Adrenal gland (tissue), 12 donors: ENCODE data around the gene PHC3. TPM values are rescaled to one million over a fixed set of nuclear protein-coding genes. Genes with fewer than 3 reads are reported as not detected.

Source experiments
- DNase-seq, 7 donors: peaks; one replicate each; pipeline ENCODE4 v3.0.0-alpha.2; 2019 to 2020
- H3K27ac ChIP-seq, 5 donors: fragments of 200-600 bp; sonication (generic) in 4 of 5; 1 replicate in 3 of 5; 2 replicates in 2 of 5; pipeline versions ENCODE4 v1.5.1 to v1.8.0; 2016 to 2020; ENCODE audit warnings: mild to moderate bottlenecking in 1 of 5
- H3K27me3 ChIP-seq: fragments of 200-600 bp; 2 replicates; pipeline ENCODE4 v1.8.0; 2021
- H3K36me3 ChIP-seq, 2 donors: fragments of 200-600 bp; replicated peaks in 1 of 2; 1 replicate in 1 of 2; 2 replicates in 1 of 2; pipeline versions ENCODE4 v1.5.1 to v1.8.0; 2018 to 2022
- H3K4me1 ChIP-seq, 2 donors: fragments of 200-600 bp; replicated peaks in 1 of 2; 1 replicate in 1 of 2; 2 replicates in 1 of 2; pipeline versions ENCODE4 v1.5.1 to v1.8.0; 2018 to 2021
- H3K4me3 ChIP-seq, 4 donors: fragments of 200-600 bp; sonication (generic) in 3 of 4; one replicate each; pipeline ENCODE4 v1.5.1; 2016 to 2018
- H3K9me3 ChIP-seq, 3 donors: fragments of 200-600 bp; sonication (generic) in 1 of 3; replicated peaks in 1 of 3; 1 replicate in 2 of 3; 2 replicates in 1 of 3; pipeline versions ENCODE4 v1.5.1 to v1.8.0; 2016 to 2021
- CTCF ChIP-seq, 6 experiments: fragments of 450-650 bp in 4 of 6; fragments of 200-600 bp in 2 of 6; sonication (generic) in 1 of 6; IDR thresholded peaks; 1 replicate in 5 of 6; 2 replicates in 1 of 6; pipeline versions ENCODE4 v1.5.1 to v1.8.0; 2016 to 2021; ENCODE audit warnings: antibody characterized with exemption in 6 of 6, mild to moderate bottlenecking in 2 of 6, moderate library complexity in 1 of 6
- POLR2A ChIP-seq, 2 donors: fragments of 450-650 bp; IDR thresholded peaks; one replicate each; pipeline ENCODE4 v1.6.1; 2017; ENCODE audit warnings: antibody characterized with exemption in 2 of 2, mild to moderate bottlenecking in 2 of 2, moderate library complexity in 1 of 2
- WGBS, 4 donors: extraction: QIAGEN DNeasy Blood & Tissue Kit in 2 of 4; methylation state at CpG; one replicate each; pipeline versions ENCODE4 v1.1.5 to v1.1.7; 2013 to 2017; 5-methylcytosine and 5-hydroxymethylcytosine counted together
- intact Hi-C, 2 donors: fragments of 100-400 bp; cut with DNase I; formaldehyde crosslinking; loops; one replicate each; pipeline versions ENCODE4 v1.14.1 to v1.15.0; 2022 to 2023
- polyA plus RNA-seq, 3 donors: library from polyadenylated mRNA; stranded (reverse); fragments of 200-250 nt in 2 of 3; fragments of 350-450 nt in 1 of 3; fragmentation: Illumina TruSeq in 1 of 3; extraction: RNeasy Lipid Tissue Mini Kit (QIAGEN cat#74804) in 1 of 3; gene quantifications; one replicate each; pipeline ENCODE4 v1.2.3, GENCODE V29; 2013 to 2014
- total RNA-seq, 9 donors: library from RNA; depleted of rRNA in 4 of 9; stranded (reverse); fragments of >200 nt in 4 of 9; fragments of 120-200 nt in 1 of 9; fragmentation: NEBNext Ultra II Directional in 1 of 9; extraction: Animal tissue kit (Norgen Biotek cat#: 25700) in 1 of 9; gene quantifications; one replicate each; pipeline versions ENCODE4 v1.1.0 to v1.2.4, GENCODE V29; 2013 to 2023
- donor health status: healthy with polysubstance abuse.
- donor health status: Bipolar disorder and iron deficiency.
- donor health status: DM: yes; HTN: yes; CAD: no.
- donor health status: DM: no; HTN: no; CAD: no.
- donor health status: DM: no; HTN: no; CAD: no.
- donor health status: DM: yes; HTN: yes; CAD: no.

The PHC3 gene
- total and polyA plus RNA-seq, 12 donors = 4.4 to 112 (median 53.0) TPM

DNA sequence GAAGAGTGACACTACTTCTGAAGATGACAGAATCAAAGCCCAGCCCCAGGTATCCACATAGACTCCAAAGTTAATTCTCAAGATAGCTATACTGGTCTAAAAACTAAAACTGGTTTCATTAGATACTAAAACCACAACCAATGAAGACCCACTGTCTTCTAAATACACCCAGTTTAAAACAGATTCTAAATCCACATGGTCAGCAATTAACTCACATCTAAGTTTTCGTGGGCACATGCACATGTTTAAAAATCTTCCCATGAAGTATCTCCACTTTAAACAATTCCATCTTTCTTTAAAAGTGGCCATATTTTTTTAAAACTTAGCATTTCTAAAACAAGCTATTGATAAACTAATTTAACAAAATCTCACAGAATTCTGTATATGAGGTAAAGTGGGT lies 80.6 kb downstream of the PHC3 start:
- TF ChIP-seq CTCF (IDR thresholded peaks at IDR 0.05) (no peak), POLR2A (IDR thresholded peaks at IDR 0.05) (no peak)

DNA sequence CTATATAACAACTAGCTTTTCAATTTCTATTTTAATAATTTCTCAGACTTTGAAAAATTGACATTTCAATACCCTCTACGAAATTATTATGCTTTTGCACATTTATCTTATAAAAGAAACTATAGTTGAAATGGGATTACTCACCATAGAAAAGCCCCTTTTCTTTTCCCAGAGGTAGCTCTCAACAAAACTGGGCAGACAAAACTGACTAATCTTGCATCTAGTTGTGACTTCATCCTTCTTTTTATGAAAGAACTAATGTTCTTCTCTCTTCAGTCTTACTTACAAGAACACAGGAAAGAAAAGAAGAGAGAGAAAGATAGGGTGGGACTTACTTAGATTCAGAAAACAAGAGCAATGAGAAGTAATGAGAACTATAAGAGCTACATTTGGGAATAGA lies 82.8 kb downstream of the PHC3 start:
- no peak for DNase-seq
- WGBS, 4 donors = 84 to 89% (median 87%) methylated on average over 1 of the region's 1 CpG
- Histone ChIP-seq H3K4me1 (no peaks in the 10 kb centered on the region), H3K9me3 (no peaks in the 10 kb centered on the region), H3K27me3 (no peaks in the 10 kb centered on the region), H3K36me3 (peaks cover 0 to 60% of the 10 kb centered on the region in 2 donors), H3K4me3 (no peak overlapping the region), H3K27ac (no peak overlapping the region)
- TF ChIP-seq CTCF (IDR thresholded peaks at IDR 0.05) = no peak
- no peak for TF ChIP-seq POLR2A (IDR thresholded peaks at IDR 0.05)
- intact Hi-C loops = loop anchor here in 1 of 2 donors (10.0 kb wide), 1 partner anchor 114 kb away; no protein-coding TSS in a partner anchor

More for the DNA sequence above, 80.6 kb downstream of the PHC3 start:
- WGBS, 4 donors = 97 to 100% (median 97%) methylated on average over 1 of the region's 1 CpG
- Histone ChIP-seq H3K4me3 (no peak overlapping the region), H3K4me1 (no peaks in the 10 kb centered on the region), H3K27ac (no peak overlapping the region), H3K27me3 (no peaks in the 10 kb centered on the region), H3K9me3 (no peaks in the 10 kb centered on the region), H3K36me3 (peaks cover 0 to 52% of the 10 kb centered on the region in 2 donors)
- no peak for DNase-seq
- intact Hi-C loops = no loop called here

GRCh38 chr3:170096342-170096741 lies 85.2 kb downstream of the PHC3 start:
- TF ChIP-seq POLR2A (IDR thresholded peaks at IDR 0.05) = no peak
- TF ChIP-seq CTCF (IDR thresholded peaks at IDR 0.05) = no peak
- intact Hi-C loops = loop anchor here in 1 of 2 donors (10.0 kb wide), 1 partner anchor 112 kb away; no protein-coding TSS in a partner anchor
- H3K27ac ChIP-seq = no peak overlapping the region
- no peaks in the 10 kb centered on the region for H3K4me1 ChIP-seq
- WGBS, 4 donors = 86 to 97% (median 89%) methylated on average over 3 of the region's 3 CpGs
- no peak overlapping the region for H3K4me3 ChIP-seq
- peaks cover 0 to 54% of the 10 kb centered on the region in 2 donors for H3K36me3 ChIP-seq
- no peak for DNase-seq
- no peaks in the 10 kb centered on the region for H3K9me3 ChIP-seq
- H3K27me3 ChIP-seq = no peaks in the 10 kb centered on the region

DNA sequence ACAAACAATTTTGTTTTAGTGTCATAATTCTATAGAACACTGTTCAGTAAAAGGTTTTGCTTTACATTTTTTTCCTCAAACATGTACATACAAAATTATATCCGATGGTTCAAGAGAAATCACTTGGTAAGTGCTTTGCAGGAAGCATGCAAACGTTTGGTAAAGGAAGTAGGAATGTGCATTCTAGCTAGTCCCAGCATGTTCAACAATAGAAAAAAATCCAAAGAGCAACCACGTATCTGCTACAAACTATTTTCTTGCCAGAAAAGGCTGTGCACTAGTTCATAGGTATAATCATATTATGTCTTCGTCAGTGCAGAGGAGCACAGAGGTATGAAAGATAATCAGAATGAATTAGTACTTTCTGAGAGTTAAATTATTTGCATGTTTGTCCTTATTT lies 85.8 kb downstream of the PHC3 start:
- no peaks in the 10 kb centered on the region for H3K27me3 ChIP-seq
- 83 to 84% (median 84%) methylated on average over 4 of the region's 4 CpGs for WGBS, 4 donors
- TF ChIP-seq POLR2A (IDR thresholded peaks at IDR 0.05) (no peak), CTCF (IDR thresholded peaks at IDR 0.05) (no peak)
- no peaks in the 10 kb centered on the region for H3K9me3 ChIP-seq
- H3K27ac ChIP-seq = no peak overlapping the region
- H3K4me3 ChIP-seq = no peak overlapping the region
- peaks cover 0 to 48% of the 10 kb centered on the region in 2 donors for H3K36me3 ChIP-seq
- no peaks in the 10 kb centered on the region for H3K4me1 ChIP-seq
- intact Hi-C loops = loop anchor here in 1 of 2 donors (10.0 kb wide), 1 partner anchor 111 kb away; no protein-coding TSS in a partner anchor
- DNase-seq = no peak
